ENCODE data around the gene PCID2.

PCID2 gene

DNA sequence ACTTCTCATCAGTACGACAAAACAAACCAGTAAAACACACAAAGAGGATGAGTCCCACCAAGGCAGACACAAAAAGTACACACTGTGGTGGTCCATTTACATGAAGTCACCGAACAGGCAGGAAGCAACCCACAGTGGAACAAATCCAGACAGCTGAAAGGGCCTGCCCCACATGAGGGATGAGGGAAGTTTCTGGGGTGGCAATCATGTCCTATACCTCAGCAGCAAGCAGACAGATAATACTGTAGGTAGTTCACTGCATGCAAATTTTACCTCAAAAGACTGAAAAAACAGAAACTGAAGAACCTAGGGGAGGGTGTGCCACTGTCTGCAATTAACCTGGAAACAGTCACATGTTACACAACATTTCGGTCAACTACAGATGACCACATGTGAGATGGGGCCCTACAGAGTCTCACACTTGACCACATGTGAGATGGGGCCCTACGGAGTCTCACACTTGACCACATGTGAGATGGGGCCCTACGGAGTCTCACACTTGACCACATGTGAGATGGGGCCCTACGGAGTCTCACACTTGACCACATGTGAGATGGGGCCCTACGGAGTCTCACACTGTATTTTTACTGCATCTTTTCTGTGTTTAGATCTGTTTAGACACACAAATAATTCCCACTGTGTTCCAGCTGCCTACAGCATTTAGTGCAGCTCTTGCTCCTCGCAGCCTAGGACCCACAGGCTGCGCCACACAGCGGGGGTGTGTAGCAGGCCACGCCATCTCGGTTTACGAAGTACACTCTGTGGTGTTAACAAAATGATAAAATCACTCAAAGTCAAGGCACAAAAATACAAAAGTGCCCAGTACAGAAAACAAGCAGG is 22.2 kb downstream of the PCID2 start:
- no peak overlapping the region for H3K27ac ChIP-seq
- TF ChIP-seq, protein P1, sequence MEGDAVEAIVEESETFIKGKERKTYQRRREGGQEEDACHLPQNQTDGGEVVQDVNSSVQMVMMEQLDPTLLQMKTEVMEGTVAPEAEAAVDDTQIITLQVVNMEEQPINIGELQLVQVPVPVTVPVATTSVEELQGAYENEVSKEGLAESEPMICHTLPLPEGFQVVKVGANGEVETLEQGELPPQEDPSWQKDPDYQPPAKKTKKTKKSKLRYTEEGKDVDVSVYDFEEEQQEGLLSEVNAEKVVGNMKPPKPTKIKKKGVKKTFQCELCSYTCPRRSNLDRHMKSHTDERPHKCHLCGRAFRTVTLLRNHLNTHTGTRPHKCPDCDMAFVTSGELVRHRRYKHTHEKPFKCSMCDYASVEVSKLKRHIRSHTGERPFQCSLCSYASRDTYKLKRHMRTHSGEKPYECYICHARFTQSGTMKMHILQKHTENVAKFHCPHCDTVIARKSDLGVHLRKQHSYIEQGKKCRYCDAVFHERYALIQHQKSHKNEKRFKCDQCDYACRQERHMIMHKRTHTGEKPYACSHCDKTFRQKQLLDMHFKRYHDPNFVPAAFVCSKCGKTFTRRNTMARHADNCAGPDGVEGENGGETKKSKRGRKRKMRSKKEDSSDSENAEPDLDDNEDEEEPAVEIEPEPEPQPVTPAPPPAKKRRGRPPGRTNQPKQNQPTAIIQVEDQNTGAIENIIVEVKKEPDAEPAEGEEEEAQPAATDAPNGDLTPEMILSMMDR (IDR thresholded peaks at IDR 0.05) = no peak
- TF ChIP-seq ZFX (IDR thresholded peaks at IDR 0.05; ENCODE audit: borderline replicate concordance) = no peak

GRCh38 chr13:113184568-113185440 is 23.7 kb downstream of the PCID2 start:
- no peak overlapping the region for H3K27ac ChIP-seq
- TF ChIP-seq ZFX (IDR thresholded peaks at IDR 0.05; ENCODE audit: borderline replicate concordance) = no peak
- TF ChIP-seq, protein P1 (IDR thresholded peaks at IDR 0.05) = no peak

- no peak overlapping the region for H3K27ac ChIP-seq
- TF ChIP-seq, protein P1 (IDR thresholded peaks at IDR 0.05) = no peak
- no peak for TF ChIP-seq ZFX (IDR thresholded peaks at IDR 0.05; ENCODE audit: borderline replicate concordance)
These were observed 24.9 kb downstream of the PCID2 start for GRCh38 chr13:113183450-113184129.

DNA sequence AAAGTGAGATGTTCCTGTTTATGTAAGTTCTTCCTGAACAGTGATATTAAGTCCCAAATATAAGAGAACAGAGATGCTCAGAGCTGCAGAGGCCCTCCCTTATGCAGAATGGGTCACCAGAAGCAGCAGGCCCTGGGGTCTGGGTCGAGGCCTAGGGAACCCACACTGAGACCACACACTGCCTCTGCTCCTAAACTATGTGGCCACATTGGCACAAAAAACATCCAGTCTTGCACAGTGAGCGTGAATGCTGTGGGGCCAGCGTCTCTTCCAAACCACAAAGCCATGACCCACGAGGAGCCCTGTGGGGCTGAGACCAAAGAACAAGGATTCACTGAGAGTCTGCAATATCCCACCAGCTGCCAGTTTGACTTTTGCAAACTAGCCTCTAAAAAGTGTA is 26.4 kb downstream of the PCID2 start:
- TF ChIP-seq, protein P1 (IDR thresholded peaks at IDR 0.05) = no peak
- TF ChIP-seq ZFX (IDR thresholded peaks at IDR 0.05; ENCODE audit: borderline replicate concordance) = no peak
- H3K27ac ChIP-seq = no peak overlapping the region

DNA sequence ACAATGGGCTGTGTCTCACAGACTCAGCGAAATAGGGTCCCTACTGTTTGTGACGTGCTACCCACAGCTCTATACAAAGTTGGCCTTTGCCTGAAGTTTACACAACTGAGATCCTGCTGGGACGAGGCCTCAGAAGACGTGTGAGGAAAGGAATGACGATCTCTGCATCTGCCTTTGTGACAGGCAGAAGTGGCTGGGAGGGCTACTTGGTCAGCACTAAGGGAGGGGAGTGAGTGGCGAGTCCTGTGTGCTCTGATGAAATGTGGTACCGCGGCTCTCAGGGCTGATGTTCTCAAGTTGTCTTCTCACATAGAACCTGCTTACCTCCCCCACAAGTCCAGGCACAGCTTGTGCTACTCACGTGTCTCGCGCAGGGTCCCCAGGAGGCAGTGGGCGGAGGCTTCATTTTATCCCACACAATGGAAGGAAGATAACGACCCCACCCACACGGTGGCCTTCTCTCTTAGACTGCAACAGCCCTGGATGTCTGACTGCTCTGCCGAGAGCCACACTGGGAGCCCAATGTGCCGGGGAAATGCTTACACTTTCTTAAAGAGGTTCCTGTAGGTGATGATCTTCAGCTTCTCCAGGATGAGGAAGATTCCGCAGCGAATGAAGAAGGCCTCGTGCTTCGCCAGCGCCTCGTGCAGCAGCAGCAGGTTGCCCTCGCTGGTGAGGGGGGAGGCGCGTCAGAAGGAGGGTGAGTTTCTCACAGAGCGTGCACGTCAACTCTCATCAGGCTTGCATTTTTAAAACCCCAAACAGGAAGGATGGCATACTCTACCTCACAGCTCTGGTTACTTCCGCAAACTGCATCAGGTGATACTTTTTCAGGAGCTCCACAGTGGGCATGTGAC is 28.9 kb downstream of the PCID2 start:
- TF ChIP-seq, protein P1 (IDR thresholded peaks at IDR 0.05) = no peak
- H3K27ac ChIP-seq = no peak overlapping the region

- no peak for TF ChIP-seq ZFX (IDR thresholded peaks at IDR 0.05; ENCODE audit: borderline replicate concordance)
- TF ChIP-seq, protein P1 (IDR thresholded peaks at IDR 0.05) = no peak
- no peak overlapping the region for H3K27ac ChIP-seq
These were observed 29.6 kb downstream of the PCID2 start for GRCh38 chr13:113178896-113179167.

All from 22Rv1 (cell line).